IMR-90 (cell line): ENCODE data around the gene ANXA2. TPM values are rescaled to one million over a fixed set of nuclear protein-coding genes. Genes with fewer than 3 reads are reported as not detected.

Experiments
- ATAC-seq: fragments of 200-7000 bp; cut with Tn5 transposase; 2 replicates; pipeline ENCODE4 v1.9.1; 2020; ENCODE audit warnings: low read depth, mild to moderate bottlenecking, moderate library complexity
- BruUV-seq: library from RNA; stranded (reverse); fragments of 400-500 nt; replicated peaks from 2 replicates; lab custom pipeline; 2021; lab: Mats Ljungman, UMichigan
- CTCF ChIA-PET: fragments of 300-600 bp; formaldehyde crosslinking; extraction: SDS; loops from one replicate; lab custom pipeline; 2021; ENCODE audit warnings: antibody characterized with exemption; lab: Yijun Ruan, JAX
- POLR2A ChIA-PET: fragments of 300-600 bp; sonication (Branson Sonifier 250); formaldehyde crosslinking; loops from one replicate; lab custom pipeline; 2022; ENCODE audit warnings: antibody characterized with exemption; ENCODE audit not compliant: unreplicated experiment; lab: Charles Lee
- DNase-seq: peaks from one replicate; pipeline ENCODE4 v3.0.0; 2013
- H2AFZ ChIP-seq: replicated peaks from 2 replicates; pipeline ENCODE3; 2013; ENCODE audit warnings: low read length, mild to moderate bottlenecking; ENCODE audit not compliant: poor library complexity
- H2AK5ac ChIP-seq: 2 replicates; pipeline ENCODE4 v1.6.1; 2013; ENCODE audit warnings: low read depth, low read length, inconsistent platforms
- H2AK9ac ChIP-seq: replicated peaks from 2 replicates; pipeline ENCODE3; 2013; ENCODE audit warnings: mild to moderate bottlenecking, low read depth, low read length, moderate library complexity; ENCODE audit not compliant: poor library complexity
- H2BK120ac ChIP-seq: 2 replicates; pipeline ENCODE4 v1.6.1; 2013; ENCODE audit warnings: low read depth, low read length, inconsistent platforms
- H2BK15ac ChIP-seq: 3 replicates; pipeline ENCODE4 v1.6.1; 2013; ENCODE audit warnings: low read depth, low read length, inconsistent platforms
- H2BK20ac ChIP-seq: 2 replicates; pipeline ENCODE4 v1.6.1; 2013; ENCODE audit warnings: low read depth, mild to moderate bottlenecking, inconsistent platforms, low read length, moderate library complexity
- H2BK5ac ChIP-seq: 2 replicates; pipeline ENCODE4 v1.6.1; 2013; ENCODE audit warnings: mild to moderate bottlenecking, low read depth, low read length, inconsistent platforms; ENCODE audit not compliant: poor library complexity, severe bottlenecking
- H3K14ac ChIP-seq: replicated peaks from 2 replicates; pipeline ENCODE4 v1.6.1; 2013; ENCODE audit warnings: low read depth, low read length, inconsistent platforms
- H3K18ac ChIP-seq: 2 replicates; pipeline ENCODE4 v1.6.1; 2013; ENCODE audit warnings: low read depth, low read length, control low read depth
- H3K23ac ChIP-seq: 2 replicates; pipeline ENCODE4 v1.6.1; 2013; ENCODE audit warnings: low read depth, low read length, inconsistent platforms
- H3K27ac ChIP-seq: 2 replicates; pipeline ENCODE4 v1.5.1; 2013; ENCODE audit warnings: mild to moderate bottlenecking, control low read depth, low read length; ENCODE audit not compliant: insufficient read depth
- H3K27me3 ChIP-seq: 2 replicates; pipeline ENCODE4 v1.6.1; 2013; ENCODE audit warnings: low read length; ENCODE audit not compliant: control insufficient read depth, insufficient read depth
- H3K36me3 ChIP-seq: 2 replicates; pipeline ENCODE4 v1.6.1; 2013; ENCODE audit warnings: low read length, mixed read lengths; ENCODE audit not compliant: control insufficient read depth, insufficient read depth
- H3K4ac ChIP-seq: 2 replicates; pipeline ENCODE4 v1.6.1; 2013; ENCODE audit warnings: low read depth, low read length, inconsistent platforms
- H3K4me1 ChIP-seq: 2 replicates; pipeline ENCODE4 v1.6.1; 2013; ENCODE audit warnings: low read length, mixed read lengths; ENCODE audit not compliant: control insufficient read depth, insufficient read depth
- H3K4me2 ChIP-seq: 2 replicates; pipeline ENCODE4 v1.6.1; 2013; ENCODE audit warnings: low read depth, mild to moderate bottlenecking, control low read depth, low read length, moderate library complexity
- H3K4me3 ChIP-seq: 2 replicates; pipeline ENCODE4 v1.5.1; 2013; ENCODE audit warnings: low read depth, mild to moderate bottlenecking, control low read depth, low read length, moderate library complexity; ENCODE audit not compliant: insufficient read depth
- H3K56ac ChIP-seq: 2 replicates; pipeline ENCODE4 v1.6.1; 2013; ENCODE audit warnings: low read length, inconsistent platforms; ENCODE audit not compliant: insufficient read depth; ENCODE audit errors: extremely low read depth
- H3K79me1 ChIP-seq, 2 experiments: 2 replicates each; pipeline ENCODE4 v1.6.1; 2013; ENCODE audit warnings: low read length in 2 of 2, inconsistent platforms in 1 of 2, low read depth in 1 of 2
- H3K9ac ChIP-seq: 2 replicates; pipeline ENCODE4 v1.6.1; 2013; ENCODE audit warnings: low read depth, low read length, control low read depth
- H3K9me1 ChIP-seq: 2 replicates; pipeline ENCODE4 v1.6.1; 2013; ENCODE audit warnings: low read length, inconsistent platforms; ENCODE audit not compliant: insufficient read depth
- H3K9me3 ChIP-seq: 2 replicates; pipeline ENCODE4 v1.6.1; 2013; ENCODE audit warnings: low read length; ENCODE audit not compliant: control insufficient read depth, insufficient read depth
- H4K20me1 ChIP-seq: 2 replicates; pipeline ENCODE4 v1.6.1; 2013; ENCODE audit warnings: low read length, inconsistent platforms; ENCODE audit not compliant: insufficient read depth
- H4K5ac ChIP-seq: 2 replicates; pipeline ENCODE4 v1.6.1; 2013; ENCODE audit warnings: mild to moderate bottlenecking, low read depth, low read length, control low read depth
- H4K8ac ChIP-seq, 2 experiments: 2 replicates each; pipeline ENCODE4 v1.6.1; 2013; ENCODE audit warnings: low read depth in 2 of 2, low read length in 2 of 2, control low read depth in 1 of 2, inconsistent platforms in 1 of 2
- H4K91ac ChIP-seq: 2 replicates; pipeline ENCODE4 v1.6.1; 2013; ENCODE audit warnings: low read depth, low read length, inconsistent platforms; ENCODE audit not compliant: insufficient read depth
- MAFK ChIP-seq: IDR thresholded peaks from 2 replicates; pipeline ENCODE4 v1.6.1; 2012; ENCODE audit warnings: low read depth, low read length, improper control_type of control experiment
- MXI1 ChIP-seq: IDR thresholded peaks from 2 replicates; pipeline ENCODE4 v1.6.1; 2012; ENCODE audit warnings: low read depth, mild to moderate bottlenecking, low read length, moderate library complexity, borderline replicate concordance
- WGBS, 2 experiments: methylation state at CpG; one replicate each; pipeline versions ENCODE4 v1.1.5 to v1.1.7; 2013; ENCODE audit warnings: missing lambda C conversion rate in 2 of 2; ENCODE audit not compliant: insufficient read length in 1 of 2; ENCODE audit errors: extremely low coverage in 2 of 2; 5-methylcytosine and 5-hydroxymethylcytosine counted together
- dilution Hi-C: fragments of 300-500 bp; cut with HindIII; formaldehyde crosslinking; loops from one replicate; pipeline ENCODE4 v1.14.3; 2018; ENCODE audit warnings: low sequenced_read_pairs; ENCODE audit not compliant: unreplicated experiment
- in situ Hi-C: fragments of 300-500 bp; cut with MboI; formaldehyde crosslinking; loops from 3 replicates; pipeline ENCODE4 v1.14.3; 2019; ENCODE audit warnings: low sequenced_read_pairs, inconsistent platforms, mixed read lengths
- intact Hi-C: fragments of 100-400 bp; cut with micrococcal nuclease; formaldehyde crosslinking; loops from 2 replicates; pipeline ENCODE4 v1.10.0; 2022
- polyA plus RNA-seq, 3 experiments: library from polyadenylated mRNA; depleted of rRNA; stranded (reverse); fragments of >200 nt; gene quantifications; 2 replicates each; pipeline ENCODE4 v1.2.3, GENCODE V29; 2012; ENCODE audit warnings: low replicate concordance in 1 of 3
- total RNA-seq: library from RNA; depleted of rRNA; stranded (reverse); fragments of >200 nt; gene quantifications from 2 replicates; pipeline ENCODE4 v1.2.3, GENCODE V29; 2012

ANXA2 gene
- total and polyA plus RNA-seq, 2 of the 4 experiments (the other 2 are of a cell fraction): 7,454 to 8,412 TPM

- in situ Hi-C loops: no loop called here
- Histone ChIP-seq H4K91ac (peak overlapping the region; percentile 81), H4K20me1 (peaks cover 70% of the 10 kb centered on the region), H3K4me2 (0 out of 2 replicates have a peak overlapping the region, but pooled peaks have one; percentile 17), H3K9me3 (no peaks in the 10 kb centered on the region), H3K23ac (peak overlapping the region; percentile 48), H2AFZ (no peak overlapping the region), H2BK5ac (peak overlapping the region; percentile 98), H4K5ac (peak overlapping the region; percentile 82), H3K4me3 (no peak overlapping the region), H3K14ac (peak overlapping the region; percentile 90), H3K27me3 (no peaks in the 10 kb centered on the region), H3K9ac (no peak overlapping the region), H4K8ac (peak overlapping the region; percentile 3 to 67), H3K4ac (peak overlapping the region; percentile 91), H3K9me1 (peaks cover 23% of the 10 kb centered on the region), H3K4me1 (peaks cover 43% of the 10 kb centered on the region), H2BK20ac (peak overlapping the region; percentile 97), H2BK120ac (peak overlapping the region; percentile 93), H3K27ac (peak overlapping the region; percentile 81), H3K56ac (peak overlapping the region; percentile 22; the same call in 1 of the 2 replicates), H3K36me3 (peaks cover 46% of the 10 kb centered on the region), H3K18ac (peak overlapping the region; percentile 68), H2BK15ac (peak overlapping the region; percentile 78; the same call in 2 of the 3 replicates), H2AK5ac (peak overlapping the region; percentile 90), H2AK9ac (peak overlapping the region; percentile 68), H3K79me1 (peaks cover 31 to 74% of the 10 kb centered on the region in 2 experiments)
- no peak for ATAC-seq
- CTCF ChIA-PET: no interaction called here
- DNase-seq: no peak
- TF ChIP-seq MAFK (no peak), MXI1 (no peak)
- WGBS, 2 experiments: no CpG with 5 or more reads among the region's 4 CpGs
- intact Hi-C loops: no loop called here
- BruUV-seq: no TSS peak
- POLR2A ChIA-PET: interaction anchor here (0.6 kb wide), 1 partner anchor 556 kb away, joined by 3 read pairs; no protein-coding TSS in a partner anchor
- dilution Hi-C loops: no loop called here
These were observed 25.6 kb downstream of the ANXA2 start for GRCh38 chr15:60372227-60372626.
